Tibial nerve (tissue), 4 donors: ENCODE results near the gene CAMK2B. TPM values are rescaled to one million over a fixed set of nuclear protein-coding genes. Genes with fewer than 3 reads are reported as not detected.

Source experiments
- DNase-seq, 2 donors: peaks; one replicate each; pipeline ENCODE4 v3.0.0-alpha.2; 2019; ENCODE audit warnings: low spot score in 2 of 2
- H3K27ac ChIP-seq, 4 donors: fragments of 200-600 bp; sonication (generic) in 3 of 4; one replicate each; pipeline ENCODE4 v1.5.1; 2017 to 2019; ENCODE audit warnings: mild to moderate bottlenecking in 1 of 4
- H3K27me3 ChIP-seq, 2 donors: fragments of 200-600 bp; sonication (generic) in 1 of 2; one replicate each; pipeline versions ENCODE4 v1.5.1 to v1.6.0; 2017 to 2019
- H3K36me3 ChIP-seq, 3 donors: fragments of 200-600 bp; sonication (generic); one replicate each; pipeline ENCODE4 v1.5.1; 2018 to 2019
- H3K4me1 ChIP-seq, 4 donors: fragments of 200-600 bp; sonication (generic) in 3 of 4; one replicate each; pipeline ENCODE4 v1.5.1; 2017 to 2019
- H3K4me3 ChIP-seq, 4 donors: fragments of 200-600 bp; sonication (generic) in 3 of 4; one replicate each; pipeline ENCODE4 v1.5.1; 2017 to 2019; ENCODE audit warnings: mild to moderate bottlenecking in 1 of 4, moderate library complexity in 1 of 4
- H3K9me3 ChIP-seq, 4 donors: fragments of 200-600 bp; sonication (generic) in 3 of 4; one replicate each; pipeline ENCODE4 v1.5.1; 2017 to 2019
- EP300 ChIP-seq, 2 donors: sonication (generic); formaldehyde crosslinking; IDR thresholded peaks; one replicate each; pipeline ENCODE4 v1.6.1; 2017; ENCODE audit warnings: antibody characterized with exemption in 2 of 2, mild to moderate bottlenecking in 1 of 2
- POLR2A ChIP-seq, 2 donors: fragments of 450-650 bp; IDR thresholded peaks; one replicate each; pipeline ENCODE4 v1.6.1; 2017; ENCODE audit warnings: antibody characterized with exemption in 2 of 2, mild to moderate bottlenecking in 2 of 2, moderate library complexity in 2 of 2
- WGBS, 2 donors: methylation state at CpG; one replicate each; pipeline ENCODE4 v1.1.5; 2018; 5-methylcytosine and 5-hydroxymethylcytosine counted together
- total RNA-seq, 4 donors: library from RNA; depleted of rRNA; stranded (reverse); fragments of >200 nt; gene quantifications; one replicate each; pipeline ENCODE4 v1.1.0, GENCODE V29; 2016
- TF ChIP-seq, protein P1 (sequence below), 5 experiments: fragments of 200-600 bp in 3 of 5; fragments of 450-650 bp in 2 of 5; sonication (generic) in 3 of 5; IDR thresholded peaks; one replicate each; pipeline ENCODE4 v1.5.1; 2016 to 2019; ENCODE audit warnings: antibody characterized with exemption in 5 of 5, mild to moderate bottlenecking in 3 of 5, moderate library complexity in 2 of 5

The CAMK2B gene
- total RNA-seq, 4 donors from 2014 or later = 9.0 to 14.7 (median 10.9) TPM

DNA sequence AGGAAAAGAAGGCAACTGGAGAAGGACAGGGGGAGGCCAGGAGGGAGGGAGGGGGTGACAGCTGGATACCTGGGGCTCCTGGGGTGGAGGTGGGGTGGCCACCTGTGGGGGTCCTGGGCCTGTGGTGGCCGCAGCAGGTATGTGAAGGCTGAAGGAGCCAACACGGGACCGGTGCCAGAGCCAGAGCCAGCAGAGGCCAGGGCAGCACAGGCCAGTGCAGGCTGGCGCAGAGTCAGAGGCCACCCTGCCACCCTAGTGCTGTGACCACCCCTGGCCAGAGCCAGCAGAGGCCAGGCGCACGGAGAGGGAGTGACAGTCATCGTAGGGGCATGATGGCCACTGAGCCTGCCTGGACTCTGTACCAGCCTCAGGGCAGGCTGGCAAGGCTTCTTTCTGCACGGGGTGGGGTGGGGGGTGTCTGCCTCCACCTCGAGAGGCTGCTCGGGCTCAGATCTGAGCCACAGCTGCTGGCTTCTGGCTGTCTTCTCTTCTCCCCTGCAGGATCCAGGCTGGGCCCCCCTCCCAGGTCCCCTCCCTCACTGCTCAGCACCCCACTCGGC is 95.8 kb downstream of the CAMK2B start:
- H3K4me3 ChIP-seq = no peak overlapping the region
- H3K4me1 ChIP-seq = no peaks in the 10 kb centered on the region
- peaks cover 0 to 19% of the 10 kb centered on the region in 2 donors for H3K27me3 ChIP-seq
- TF ChIP-seq EP300 (IDR thresholded peaks at IDR 0.05) (no peak), POLR2A (IDR thresholded peaks at IDR 0.05) (no peak)
- TF ChIP-seq, protein P1, sequence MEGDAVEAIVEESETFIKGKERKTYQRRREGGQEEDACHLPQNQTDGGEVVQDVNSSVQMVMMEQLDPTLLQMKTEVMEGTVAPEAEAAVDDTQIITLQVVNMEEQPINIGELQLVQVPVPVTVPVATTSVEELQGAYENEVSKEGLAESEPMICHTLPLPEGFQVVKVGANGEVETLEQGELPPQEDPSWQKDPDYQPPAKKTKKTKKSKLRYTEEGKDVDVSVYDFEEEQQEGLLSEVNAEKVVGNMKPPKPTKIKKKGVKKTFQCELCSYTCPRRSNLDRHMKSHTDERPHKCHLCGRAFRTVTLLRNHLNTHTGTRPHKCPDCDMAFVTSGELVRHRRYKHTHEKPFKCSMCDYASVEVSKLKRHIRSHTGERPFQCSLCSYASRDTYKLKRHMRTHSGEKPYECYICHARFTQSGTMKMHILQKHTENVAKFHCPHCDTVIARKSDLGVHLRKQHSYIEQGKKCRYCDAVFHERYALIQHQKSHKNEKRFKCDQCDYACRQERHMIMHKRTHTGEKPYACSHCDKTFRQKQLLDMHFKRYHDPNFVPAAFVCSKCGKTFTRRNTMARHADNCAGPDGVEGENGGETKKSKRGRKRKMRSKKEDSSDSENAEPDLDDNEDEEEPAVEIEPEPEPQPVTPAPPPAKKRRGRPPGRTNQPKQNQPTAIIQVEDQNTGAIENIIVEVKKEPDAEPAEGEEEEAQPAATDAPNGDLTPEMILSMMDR (IDR thresholded peaks at IDR 0.05) = no peak
- no peaks in the 10 kb centered on the region for H3K9me3 ChIP-seq
- H3K27ac ChIP-seq = no peak overlapping the region
- 65 to 69% methylated on average over 6 to 10 of the region's 11 CpGs for WGBS, 2 donors
- no peaks in the 10 kb centered on the region for H3K36me3 ChIP-seq
- no peak for DNase-seq

DNA sequence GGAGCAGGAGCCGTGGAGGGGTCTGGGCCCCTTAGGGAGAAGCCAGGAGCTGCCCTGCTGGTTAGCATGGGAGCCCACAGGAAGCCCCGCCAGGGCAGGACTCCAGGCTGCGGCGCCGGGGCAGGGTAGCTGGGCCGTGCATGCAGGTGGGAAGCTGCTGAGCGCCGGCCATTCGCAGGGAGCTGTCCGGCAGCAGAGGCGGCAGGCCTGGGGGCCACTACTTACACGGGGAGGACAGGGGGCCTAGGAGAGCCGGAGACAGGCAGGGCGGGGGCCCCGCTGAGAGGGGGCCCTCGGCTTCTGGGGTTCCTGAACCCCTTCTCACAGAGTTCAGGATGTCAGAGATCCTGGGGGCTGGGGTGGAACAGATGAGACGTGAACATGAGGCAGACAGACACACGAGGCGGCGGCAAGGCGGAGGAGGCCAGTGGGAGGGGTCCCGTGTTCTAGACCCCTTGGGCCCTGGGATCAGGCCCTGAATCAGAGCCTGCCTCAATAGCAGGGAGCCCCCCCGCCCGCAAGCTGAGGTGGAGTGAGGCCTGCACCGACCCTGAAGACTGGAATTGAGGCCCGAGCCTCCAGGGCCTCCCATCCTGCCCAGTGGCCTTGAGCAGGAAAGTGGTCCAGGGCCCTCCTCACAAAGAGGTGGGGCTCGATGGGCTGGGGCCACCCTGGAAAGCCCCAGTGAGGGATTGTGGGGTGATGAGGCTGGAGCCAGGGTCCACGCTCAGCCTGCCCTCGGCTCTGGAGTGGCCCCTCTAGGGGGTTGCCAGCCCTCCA is 96.6 kb downstream of the CAMK2B start:
- H3K9me3 ChIP-seq = no peaks in the 10 kb centered on the region
- no peaks in the 10 kb centered on the region for H3K4me1 ChIP-seq
- no peak for DNase-seq
- H3K27ac ChIP-seq = no peak overlapping the region
- TF ChIP-seq, protein P1 (IDR thresholded peaks at IDR 0.05) = no peak
- TF ChIP-seq EP300 (IDR thresholded peaks at IDR 0.05) = no peak
- TF ChIP-seq POLR2A (IDR thresholded peaks at IDR 0.05) = no peak
- WGBS, 2 donors = 71 to 80% methylated on average over 24 to 26 of the region's 29 CpGs
- peaks cover 0 to 21% of the 10 kb centered on the region in 2 donors for H3K27me3 ChIP-seq
- no peak overlapping the region for H3K4me3 ChIP-seq
- H3K36me3 ChIP-seq = no peaks in the 10 kb centered on the region

DNA sequence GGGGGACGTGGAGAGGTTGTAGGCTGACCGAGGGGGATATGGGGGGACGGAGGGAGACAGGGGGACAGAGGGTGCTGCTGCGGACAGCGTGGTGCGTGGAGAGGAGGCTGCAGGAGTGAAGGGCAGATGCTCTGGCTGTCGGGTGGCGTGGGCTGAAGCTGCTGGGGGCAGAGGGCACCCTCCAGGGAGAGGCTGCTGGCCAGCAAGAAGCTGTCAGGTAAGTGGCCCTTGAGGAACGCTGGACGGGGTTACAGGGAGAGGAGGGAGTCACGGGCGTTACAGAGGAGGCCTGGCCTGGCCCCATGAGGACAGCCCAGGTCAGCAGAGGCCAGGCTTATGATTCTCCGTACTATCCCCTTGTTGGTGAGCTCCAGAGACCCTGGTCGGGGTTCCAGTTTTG is 97.5 kb downstream of the CAMK2B start:
- H3K9me3 ChIP-seq = no peaks in the 10 kb centered on the region
- H3K36me3 ChIP-seq = no peaks in the 10 kb centered on the region
- DNase-seq = no peak
- WGBS, 2 donors = 63 to 64% methylated on average over 14 of the region's 14 CpGs
- no peaks in the 10 kb centered on the region for H3K4me1 ChIP-seq
- peaks cover 0 to 21% of the 10 kb centered on the region in 2 donors for H3K27me3 ChIP-seq
- H3K4me3 ChIP-seq = no peak overlapping the region
- TF ChIP-seq, protein P1 (IDR thresholded peaks at IDR 0.05) = no peak
- no peak for TF ChIP-seq POLR2A (IDR thresholded peaks at IDR 0.05)
- TF ChIP-seq EP300 (IDR thresholded peaks at IDR 0.05) = no peak
- no peak overlapping the region for H3K27ac ChIP-seq

DNA sequence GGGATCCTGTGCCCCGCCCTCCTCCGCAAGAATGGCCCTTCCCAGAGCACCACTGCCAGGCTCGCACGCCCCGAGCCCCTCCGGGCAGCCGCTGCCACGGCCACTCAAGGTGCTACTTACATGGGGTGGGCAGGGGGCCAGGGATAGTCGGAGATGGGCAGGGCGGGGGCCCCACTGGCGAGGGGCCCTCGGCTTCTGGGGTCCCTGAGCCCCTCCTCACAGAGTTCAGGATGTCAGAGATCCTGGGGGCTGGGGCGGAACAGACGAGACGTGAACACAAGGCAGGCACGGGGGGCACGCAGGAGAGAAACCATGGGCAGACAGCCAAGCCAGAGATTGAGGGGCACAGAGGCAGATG is 99.0 kb downstream of the CAMK2B start:
- no peak for DNase-seq
- Histone ChIP-seq H3K4me1 (no peaks in the 10 kb centered on the region), H3K9me3 (no peaks in the 10 kb centered on the region), H3K27me3 (peaks cover 0 to 21% of the 10 kb centered on the region in 2 donors), H3K27ac (no peak overlapping the region), H3K4me3 (no peak overlapping the region), H3K36me3 (no peaks in the 10 kb centered on the region)
- WGBS, 2 donors = 43 to 58% methylated on average over 15 to 17 of the region's 17 CpGs
- no peak for TF ChIP-seq POLR2A (IDR thresholded peaks at IDR 0.05)
- no peak for TF ChIP-seq EP300 (IDR thresholded peaks at IDR 0.05)
- TF ChIP-seq, protein P1 (IDR thresholded peaks at IDR 0.05) = no peak
